ENCODE results near the gene YDJC. TPM values are rescaled to one million over a fixed set of nuclear protein-coding genes. Genes with fewer than 3 reads are reported as not detected.

YDJC gene
- total RNA-seq, 1 donor from 2014 or later, result 19.0 TPM

- Mint-ChIP-seq H3K27me3 (no peaks in the 10 kb centered on the region), H3K4me1 (ENCODE audit: low read depth) (peaks cover 3% of the 10 kb centered on the region), H3K27ac (no peak overlapping the region), H3K4me3 (ENCODE audit: low read depth) (no peak overlapping the region), H3K36me3 (ENCODE audit: insufficient read depth) (no peaks in the 10 kb centered on the region), H3K9me3 (ENCODE audit: low read depth) (no peaks in the 10 kb centered on the region)
- no peak for DNase-seq (ENCODE audit: low spot score, unreplicated experiment)
- no peak for TF ChIP-seq CTCF (IDR thresholded peaks at IDR 0.05; ENCODE audit: unreplicated experiment)
These were observed 6.9 kb upstream of the YDJC start for GRCh38 chr22:21636629-21637218.

GRCh38 chr22:21635771-21636510 is 6.1 kb upstream of the YDJC start:
- H3K4me3 Mint-ChIP-seq (ENCODE audit: low read depth), result no peak overlapping the region
- no peaks in the 10 kb centered on the region for H3K36me3 Mint-ChIP-seq (ENCODE audit: insufficient read depth)
- H3K27me3 Mint-ChIP-seq, result no peaks in the 10 kb centered on the region

GRCh38 chr22:21634844-21635243 is 5.0 kb upstream of the YDJC start:
- H3K27me3 Mint-ChIP-seq, result no peaks in the 10 kb centered on the region
- H3K36me3 Mint-ChIP-seq (ENCODE audit: insufficient read depth), result no peaks in the 10 kb centered on the region
- no peak for DNase-seq (ENCODE audit: low spot score, unreplicated experiment)
- no peak for TF ChIP-seq CTCF (IDR thresholded peaks at IDR 0.05; ENCODE audit: unreplicated experiment)
- no peaks in the 10 kb centered on the region for H3K4me1 Mint-ChIP-seq (ENCODE audit: low read depth)
- H3K4me3 Mint-ChIP-seq (ENCODE audit: low read depth), result no peak overlapping the region
- H3K27ac Mint-ChIP-seq, result no peak overlapping the region
- no peaks in the 10 kb centered on the region for H3K9me3 Mint-ChIP-seq (ENCODE audit: low read depth)

More at GRCh38 chr22:21635771-21636510, 6.1 kb upstream of the YDJC start:
- Mint-ChIP-seq H3K27ac (no peak overlapping the region), H3K9me3 (ENCODE audit: low read depth) (no peaks in the 10 kb centered on the region), H3K4me1 (ENCODE audit: low read depth) (no peaks in the 10 kb centered on the region)
- TF ChIP-seq CTCF (IDR thresholded peaks at IDR 0.05; ENCODE audit: unreplicated experiment), result no peak
- DNase-seq (ENCODE audit: low spot score, unreplicated experiment), result no peak

GRCh38 chr22:21634081-21634480 is 4.3 kb upstream of the YDJC start:
- no peak for TF ChIP-seq CTCF (IDR thresholded peaks at IDR 0.05; ENCODE audit: unreplicated experiment)
- H3K9me3 Mint-ChIP-seq (ENCODE audit: low read depth), result no peaks in the 10 kb centered on the region
- no peaks in the 10 kb centered on the region for H3K36me3 Mint-ChIP-seq (ENCODE audit: insufficient read depth)
- no peak overlapping the region for H3K27ac Mint-ChIP-seq
- no peak for DNase-seq (ENCODE audit: low spot score, unreplicated experiment)
- H3K27me3 Mint-ChIP-seq, result no peaks in the 10 kb centered on the region
- no peak overlapping the region for H3K4me3 Mint-ChIP-seq (ENCODE audit: low read depth)
- no peaks in the 10 kb centered on the region for H3K4me1 Mint-ChIP-seq (ENCODE audit: low read depth)

GRCh38 chr22:21633481-21633880 is 3.7 kb upstream of the YDJC start:
- Mint-ChIP-seq H3K36me3 (ENCODE audit: insufficient read depth) (no peaks in the 10 kb centered on the region), H3K4me1 (ENCODE audit: low read depth) (no peaks in the 10 kb centered on the region), H3K27ac (no peak overlapping the region), H3K9me3 (ENCODE audit: low read depth) (no peaks in the 10 kb centered on the region), H3K27me3 (no peaks in the 10 kb centered on the region), H3K4me3 (ENCODE audit: low read depth) (no peak overlapping the region)
- TF ChIP-seq CTCF (IDR thresholded peaks at IDR 0.05; ENCODE audit: unreplicated experiment), result no peak
- DNase-seq (ENCODE audit: low spot score, unreplicated experiment), result no peak
